D721Med (cell line): ENCODE data around the gene UBE2F.
"Not testable (repeated sequence)": the region's sequence is repeated elsewhere in the genome, so short reads cannot be mapped to it uniquely, and the experiment has no call there.

ENCODE experiments used
- DNase-seq: peaks from one replicate; pipeline ENCODE4 v3.0.0; 2011; ENCODE audit warnings: low spot score; ENCODE audit not compliant: insufficient read length
- FAIRE-seq: peaks from 2 replicates; lab custom pipeline; 2011; peaks lifted over from hg19 to GRCh38; lab: Jason Lieb, UNC
- TF ChIP-seq, protein P1 (sequence below): IDR thresholded peaks from 2 replicates; pipeline ENCODE4 v1.5.1; 2012; ENCODE audit warnings: mild to moderate bottlenecking, control low read depth; ENCODE audit not compliant: insufficient read depth; ENCODE audit errors: missing control alignments

UBE2F gene

DNA sequence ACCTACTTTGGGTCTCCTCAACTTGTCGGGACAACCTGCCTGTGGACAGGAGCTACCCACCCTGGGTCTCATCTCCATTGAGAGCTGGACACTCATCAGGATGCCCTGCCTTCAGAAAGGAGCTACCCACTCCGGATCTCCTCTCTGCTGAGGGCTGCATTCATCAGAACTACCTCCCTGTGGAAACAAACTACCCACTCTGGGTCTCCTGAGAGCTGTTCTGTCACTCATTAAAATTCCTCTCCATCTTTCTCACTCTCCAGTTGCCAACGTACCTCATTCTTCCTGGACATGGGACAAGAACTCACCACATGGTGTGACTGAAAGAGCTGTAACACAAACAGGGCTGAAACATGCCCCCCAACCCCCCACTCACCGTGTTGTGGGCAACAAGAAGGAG is 22.5 kb upstream of the UBE2F start:
- TF ChIP-seq, protein P1, sequence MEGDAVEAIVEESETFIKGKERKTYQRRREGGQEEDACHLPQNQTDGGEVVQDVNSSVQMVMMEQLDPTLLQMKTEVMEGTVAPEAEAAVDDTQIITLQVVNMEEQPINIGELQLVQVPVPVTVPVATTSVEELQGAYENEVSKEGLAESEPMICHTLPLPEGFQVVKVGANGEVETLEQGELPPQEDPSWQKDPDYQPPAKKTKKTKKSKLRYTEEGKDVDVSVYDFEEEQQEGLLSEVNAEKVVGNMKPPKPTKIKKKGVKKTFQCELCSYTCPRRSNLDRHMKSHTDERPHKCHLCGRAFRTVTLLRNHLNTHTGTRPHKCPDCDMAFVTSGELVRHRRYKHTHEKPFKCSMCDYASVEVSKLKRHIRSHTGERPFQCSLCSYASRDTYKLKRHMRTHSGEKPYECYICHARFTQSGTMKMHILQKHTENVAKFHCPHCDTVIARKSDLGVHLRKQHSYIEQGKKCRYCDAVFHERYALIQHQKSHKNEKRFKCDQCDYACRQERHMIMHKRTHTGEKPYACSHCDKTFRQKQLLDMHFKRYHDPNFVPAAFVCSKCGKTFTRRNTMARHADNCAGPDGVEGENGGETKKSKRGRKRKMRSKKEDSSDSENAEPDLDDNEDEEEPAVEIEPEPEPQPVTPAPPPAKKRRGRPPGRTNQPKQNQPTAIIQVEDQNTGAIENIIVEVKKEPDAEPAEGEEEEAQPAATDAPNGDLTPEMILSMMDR = no peak
- no peak for DNase-seq
- no peak for FAIRE-seq

- no peak for DNase-seq
- TF ChIP-seq, protein P1 = no peak
- no peak for FAIRE-seq
Observed at GRCh38 chr2:237946423-237946822, 20.4 kb upstream of the UBE2F start.

- not testable (repeated sequence) for DNase-seq, FAIRE-seq
Observed at GRCh38 chr2:237951354-237951753, 15.5 kb upstream of the UBE2F start.

- no peak for DNase-seq
- no peak for FAIRE-seq
- TF ChIP-seq, protein P1 = no peak
Observed at GRCh38 chr2:237951878-237952277, 14.9 kb upstream of the UBE2F start.

DNA sequence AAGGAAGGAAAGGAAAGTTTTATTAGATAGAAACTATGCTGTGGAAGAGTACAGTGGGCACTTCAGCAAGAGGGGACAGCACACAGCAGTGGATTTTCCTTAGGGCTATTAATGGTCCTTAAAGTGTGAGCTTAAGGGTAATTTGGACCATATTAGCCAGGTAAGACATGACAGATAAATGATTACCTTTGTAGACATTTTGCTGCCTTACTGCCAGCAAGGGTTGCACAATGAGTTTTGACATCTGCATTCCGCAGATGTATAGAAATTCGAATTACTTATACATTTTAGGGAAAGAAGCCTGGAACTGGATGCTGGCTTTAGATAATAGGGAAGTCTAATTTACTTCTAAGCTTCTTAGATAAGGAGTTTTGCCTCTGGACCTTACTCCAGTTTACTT is 14.0 kb upstream of the UBE2F start:
- TF ChIP-seq, protein P1 = no peak
- no peak for FAIRE-seq
- DNase-seq = no peak

- FAIRE-seq (no peak), DNase-seq (no peak)
- TF ChIP-seq, protein P1 = no peak
Observed at GRCh38 chr2:237955640-237956401, 11.0 kb upstream of the UBE2F start.

DNA sequence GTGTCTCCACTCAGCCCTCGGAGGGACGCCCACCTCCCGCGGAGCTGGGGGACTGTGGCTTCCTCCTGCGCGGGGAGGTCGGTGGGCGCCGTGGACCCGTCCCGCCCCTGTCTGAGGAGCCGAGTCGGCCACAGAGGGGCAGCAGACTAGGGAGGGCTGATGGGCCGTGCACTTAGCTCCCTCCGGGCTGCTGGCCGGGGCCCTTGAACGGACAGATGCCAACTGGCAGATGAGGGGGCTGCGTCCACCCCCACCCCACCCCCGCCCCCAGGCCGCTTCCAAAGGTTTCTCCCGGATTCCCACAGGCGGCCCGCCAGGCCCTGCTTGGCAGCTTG is 10.4 kb upstream of the UBE2F start:
- DNase-seq (no peak), FAIRE-seq (no peak)
- TF ChIP-seq, protein P1 = no peak

DNA sequence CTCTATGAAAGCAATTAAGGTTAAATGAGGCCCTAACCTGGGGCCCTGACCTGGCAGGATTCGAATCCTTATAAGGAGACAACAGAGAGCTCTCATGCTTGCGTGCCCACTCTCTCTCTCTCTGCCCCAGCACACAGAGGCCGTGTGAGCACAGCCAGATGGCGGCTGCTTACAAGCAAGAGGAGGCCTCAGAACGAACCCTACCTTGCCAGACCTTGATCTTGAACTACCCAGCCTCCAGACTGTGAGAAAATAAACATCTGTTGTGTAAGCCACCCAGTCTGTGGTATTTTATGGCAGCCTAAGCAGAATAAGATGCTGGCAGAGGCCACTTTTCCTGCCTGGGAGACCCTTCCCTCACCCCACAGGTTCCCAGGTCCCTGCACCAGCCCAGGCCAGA is 5.2 kb upstream of the UBE2F start:
- TF ChIP-seq, protein P1 = no peak
- no peak for FAIRE-seq
- no peak for DNase-seq
